HG03103 (cell line): Measurements from ENCODE around the gene IER3.

Experiments used
- ATAC-seq: cut with Tn5 transposase; IDR thresholded peaks from one replicate; pipeline ENCODE4 v1.9.1; 2021; ENCODE audit warnings: low read depth; ENCODE audit not compliant: unreplicated experiment

Gene IER3

DNA sequence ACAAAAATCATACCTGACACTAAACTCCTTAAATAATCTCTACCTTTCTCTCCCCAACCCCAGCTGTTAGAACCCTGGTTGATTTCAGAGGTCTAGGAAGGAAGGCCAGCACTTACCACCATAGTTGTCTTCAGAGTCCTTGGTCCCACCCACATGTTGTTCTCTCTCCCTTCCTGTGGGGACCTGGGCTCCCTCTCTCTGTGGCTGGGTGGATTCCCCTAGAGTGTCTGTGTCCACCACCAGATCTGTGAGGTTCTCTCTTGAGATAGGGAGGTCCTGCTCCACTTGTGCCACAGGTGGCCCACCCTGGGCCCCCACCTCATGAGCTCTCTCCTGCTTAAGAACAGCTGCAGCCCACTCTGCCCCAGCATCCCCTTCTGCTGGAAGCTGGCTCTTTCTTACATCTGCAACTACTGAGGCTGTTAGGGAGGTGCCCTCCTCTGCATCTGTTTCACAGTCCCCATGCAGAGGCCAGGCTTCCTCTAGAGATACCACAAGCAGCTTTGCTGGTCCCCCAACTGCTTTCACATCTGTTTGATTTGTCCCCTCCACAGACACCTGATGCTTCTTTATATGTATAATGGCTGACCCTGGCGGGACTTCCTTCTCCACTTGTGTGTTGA is 32.5 kb downstream of the IER3 start:
- ATAC-seq = no peak

GRCh38 chr6:30709101-30709868 is 35.1 kb downstream of the IER3 start:
- ATAC-seq = no peak

DNA sequence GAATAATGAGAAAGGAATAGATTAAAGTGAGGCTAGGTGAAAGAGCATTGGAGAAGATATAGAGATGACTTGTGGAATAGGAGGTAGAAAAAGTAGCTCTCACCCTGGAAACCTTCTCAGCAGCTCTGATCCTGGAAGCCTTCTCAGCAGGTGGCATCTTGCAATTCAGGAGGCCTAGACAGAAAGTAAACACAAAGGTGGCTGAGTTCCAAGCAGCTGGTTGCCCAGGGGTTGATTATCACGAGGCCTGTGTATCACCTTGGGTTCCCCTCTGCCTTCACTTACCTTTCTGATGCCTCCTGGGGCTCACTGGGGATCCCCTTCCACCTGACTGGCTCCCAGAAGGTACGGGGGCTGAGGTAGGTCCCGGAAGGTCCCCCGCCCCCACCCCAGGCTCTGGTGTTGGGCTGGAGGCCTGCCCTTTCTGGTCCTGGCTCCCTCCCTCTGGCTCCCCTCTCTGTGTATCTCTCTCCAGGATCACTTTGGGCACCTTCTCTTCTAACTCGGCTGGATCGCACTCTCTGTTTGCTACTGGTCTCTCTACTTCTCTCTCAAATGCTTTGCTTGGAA is 37.0 kb downstream of the IER3 start:
- no peak for ATAC-seq

DNA sequence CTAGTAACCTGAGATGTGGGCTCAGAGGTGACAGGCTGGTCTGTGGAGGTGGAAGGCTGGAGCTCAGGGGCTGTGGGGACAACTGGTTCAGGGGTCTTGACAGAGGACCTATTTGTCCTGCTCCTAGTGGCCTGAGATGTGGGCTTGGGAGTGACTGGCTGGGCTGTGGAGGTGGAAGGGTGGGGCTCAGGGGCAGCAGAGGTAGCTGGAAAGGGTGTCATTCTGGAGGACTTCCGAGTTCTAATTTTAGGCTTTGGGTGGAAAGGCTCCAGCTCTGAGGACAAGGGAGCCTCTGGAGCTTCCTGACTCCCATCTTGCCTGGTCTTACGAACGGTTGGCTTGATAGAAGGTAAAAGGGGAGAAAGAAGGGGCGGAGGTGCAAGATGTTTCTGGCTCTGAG is 38.7 kb downstream of the IER3 start:
- no peak for ATAC-seq

GRCh38 chr6:30703821-30704220 is 40.5 kb downstream of the IER3 start:
- no peak for ATAC-seq

- no peak for ATAC-seq
Observed at GRCh38 chr6:30703011-30703410, 41.3 kb downstream of the IER3 start.

DNA sequence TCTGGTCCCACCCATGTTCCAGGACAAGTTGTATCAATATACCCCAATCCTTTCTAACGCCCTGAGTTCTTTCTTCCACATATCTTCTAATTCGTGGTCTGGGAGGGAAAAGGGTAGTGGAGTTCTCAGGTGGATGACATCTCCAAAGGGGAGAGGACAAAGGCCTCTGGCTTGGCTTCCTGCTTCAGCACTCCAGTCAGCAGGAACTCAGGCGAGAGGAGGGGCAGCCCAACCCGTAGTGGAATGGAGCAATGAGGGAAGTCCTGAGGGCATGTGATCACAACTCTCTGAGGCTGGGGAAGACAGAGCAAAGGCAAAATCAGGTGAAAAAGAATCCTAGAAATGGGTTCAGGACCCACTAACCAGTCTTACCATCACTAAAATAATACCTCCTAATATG is 44.0 kb downstream of the IER3 start:
- ATAC-seq = no peak

GRCh38 chr6:30696432-30696831 is 47.9 kb downstream of the IER3 start:
- no peak for ATAC-seq
